K562 (cell line): ENCODE data around the gene KISS1. TPM values are rescaled to one million over a fixed set of nuclear protein-coding genes. Genes with fewer than 3 reads are reported as not detected.

Source experiments
- ATAC-seq: fragments of 200-7000 bp; cut with Tn5 transposase; 3 replicates; pipeline ENCODE4 v1.9.1; 2020; ENCODE audit warnings: moderate library complexity
- BruUV-seq: library from RNA; stranded (reverse); fragments of 400-500 nt; replicated peaks from 2 replicates; lab custom pipeline; 2021; lab: Mats Ljungman, UMichigan
- CTCF ChIA-PET: fragments of 300-600 bp; formaldehyde crosslinking; extraction: SDS; loops from one replicate; lab custom pipeline; 2021; ENCODE audit warnings: low intra/inter-chr PET ratio; lab: Yijun Ruan, JAX
- POLR2A ChIA-PET: fragments of 300-600, 350-650 bp; sonication (Branson Sonifier 250); formaldehyde crosslinking; extraction: SDS; loops from one replicate; lab custom pipeline; 2021; ENCODE audit warnings: antibody characterized with exemption, inconsistent platforms; lab: Yijun Ruan, JAX
- DNase-seq, 4 experiments: peaks; one replicate each; pipeline versions ENCODE4 v3.0.0 to v3.0.0-alpha.2; 2011 to 2018; ENCODE audit warnings: low spot score in 3 of 4, mixed read lengths in 3 of 4; ENCODE audit errors: extremely low read depth in 1 of 4
- FAIRE-seq: peaks from 2 replicates; lab custom pipeline; 2011; peaks lifted over from hg19 to GRCh38; lab: Jason Lieb, UNC
- H2AFZ ChIP-seq: 2 replicates; pipeline ENCODE4 v1.6.0; 2011; ENCODE audit warnings: low read depth, low read length, control low read depth, inconsistent platforms
- H3K27ac ChIP-seq: fragments of 200-600 bp; 3 replicates; pipeline ENCODE4 v1.8.0; 2011; ENCODE audit warnings: low read depth, mild to moderate bottlenecking, control low read depth, inconsistent platforms, low read length, moderate library complexity, mixed read lengths; ENCODE audit errors: extremely low read depth
- H3K27me3 ChIP-seq, 2 experiments: fragments of 300-600 bp in 1 of 2; 2 replicates in 1 of 2; 3 replicates in 1 of 2; pipeline versions ENCODE4 v1.6.0 to v1.8.0; 2011; ENCODE audit warnings: inconsistent platforms in 2 of 2, low read length in 2 of 2, mild to moderate bottlenecking in 1 of 2, mixed read lengths in 1 of 2, moderate library complexity in 1 of 2; ENCODE audit not compliant: control insufficient read depth in 2 of 2, insufficient read depth in 2 of 2
- H3K36me3 ChIP-seq: fragments of 300-600 bp; 3 replicates; pipeline ENCODE4 v1.8.0; 2011; ENCODE audit warnings: mild to moderate bottlenecking, low read length, inconsistent platforms; ENCODE audit not compliant: control insufficient read depth, insufficient read depth
- H3K4me1 ChIP-seq, 2 experiments: fragments of 200-600 bp in 1 of 2; replicated peaks in 1 of 2; 2 replicates in 1 of 2; 3 replicates in 1 of 2; pipeline versions ENCODE4 v1.5.1 to v1.8.0; 2011; ENCODE audit warnings: inconsistent platforms in 2 of 2, low read length in 2 of 2, mild to moderate bottlenecking in 1 of 2, mixed read lengths in 1 of 2, moderate library complexity in 1 of 2; ENCODE audit not compliant: control insufficient read depth in 2 of 2, insufficient read depth in 2 of 2
- H3K4me2 ChIP-seq: 2 replicates; pipeline ENCODE4 v1.6.1; 2011; ENCODE audit warnings: low read length, control low read depth, inconsistent platforms, mixed read lengths; ENCODE audit not compliant: insufficient read depth
- H3K4me3 ChIP-seq: fragments of 200-600 bp; sonication (generic), shearing (Covaris generic); 2 replicates; pipeline ENCODE4 v1.5.1; 2016; ENCODE audit warnings: control low read depth, inconsistent platforms
- H3K79me2 ChIP-seq: fragments of 200-600 bp; 3 replicates; pipeline ENCODE4 v1.8.0; 2011; ENCODE audit warnings: low read length, inconsistent platforms; ENCODE audit not compliant: control insufficient read depth, insufficient read depth
- H3K9ac ChIP-seq, 2 experiments: 2 replicates each; pipeline versions ENCODE4 v1.6.0 to v1.6.1; 2011; ENCODE audit warnings: low read depth in 2 of 2, low read length in 2 of 2, control low read depth in 1 of 2, inconsistent platforms in 1 of 2, mild to moderate bottlenecking in 1 of 2, mixed read lengths in 1 of 2; ENCODE audit not compliant: insufficient read depth in 1 of 2
- H3K9me1 ChIP-seq: one replicate; pipeline ENCODE4 v1.6.0; 2011; ENCODE audit warnings: inconsistent platforms, mild to moderate bottlenecking, low read length, moderate library complexity; ENCODE audit not compliant: control insufficient read depth, insufficient read depth
- H3K9me3 ChIP-seq: replicated peaks from 2 replicates; pipeline ENCODE4 v1.5.1; 2011; ENCODE audit warnings: low read depth, low read length, inconsistent platforms; ENCODE audit not compliant: control insufficient read depth, insufficient read depth
- H4K20me1 ChIP-seq: replicated peaks from 2 replicates; pipeline ENCODE4 v1.6.1; 2011; ENCODE audit warnings: low read length, inconsistent platforms, mixed read lengths; ENCODE audit not compliant: control insufficient read depth, insufficient read depth
- ARID2 ChIP-seq: fragments of 450-650 bp; IDR thresholded peaks from 2 replicates; pipeline ENCODE4 v1.6.1; 2017; ENCODE audit warnings: antibody characterized with exemption, mild to moderate bottlenecking
- HDGF ChIP-seq: fragments of 450-650 bp; IDR thresholded peaks from 2 replicates; pipeline ENCODE4 v1.6.1; 2016
- HNRNPK ChIP-seq: fragments of 200-400 bp; formaldehyde crosslinking; IDR thresholded peaks from one replicate; pipeline ENCODE4 v1.6.1; 2018; ENCODE audit warnings: mild to moderate bottlenecking, low read depth, low read length; ENCODE audit not compliant: poor library complexity, severe bottlenecking
- MYBL2 ChIP-seq, 2 experiments: fragments of 450-650 bp in 1 of 2; sonication (generic) in 1 of 2; formaldehyde crosslinking in 1 of 2; IDR thresholded peaks; 2 replicates each; pipeline versions ENCODE4 v1.6.1 to v1.8.1; 2017 to 2022; ENCODE audit warnings: borderline replicate concordance in 1 of 2, inconsistent platforms in 1 of 2, low read depth in 1 of 2, mild to moderate bottlenecking in 1 of 2, missing genetic modification reagents in 1 of 2, moderate library complexity in 1 of 2
- NR0B1 ChIP-seq: fragments of 450-650 bp; IDR thresholded peaks from one replicate; pipeline ENCODE4 v1.6.1; 2018; ENCODE audit warnings: mild to moderate bottlenecking, moderate library complexity; ENCODE audit not compliant: partially characterized antibody
- PHTF2 ChIP-seq: fragments of 250-450 bp; sonication (Bioruptor Pico); IDR thresholded peaks from 2 replicates; pipeline ENCODE4 v1.5.0; 2021; ENCODE audit warnings: mild to moderate bottlenecking
- ZNF354B ChIP-seq: fragments of 250-450 bp; sonication (Bioruptor Pico); IDR thresholded peaks from 2 replicates; pipeline ENCODE4 v1.4.0; 2020
- ZNF551 ChIP-seq: fragments of 250-450 bp; sonication (Bioruptor Pico); IDR thresholded peaks from 2 replicates; pipeline ENCODE4 v1.5.0; 2021; ENCODE audit warnings: mild to moderate bottlenecking, moderate library complexity
- WGBS: fragments of 100-300 bp; shearing (Covaris generic); methylation state at CpG from one replicate; pipeline ENCODE4 v1.1.6; 2016; ENCODE audit warnings: low coverage, mixed read lengths; ENCODE audit not compliant: insufficient coverage; ENCODE audit errors: missing lambda C conversion rate; 5-methylcytosine and 5-hydroxymethylcytosine counted together
- in situ Hi-C: fragments of 300-500 bp; cut with MboI; formaldehyde crosslinking; loops from 4 replicates; pipeline ENCODE4 v1.15.0; 2018; ENCODE audit warnings: inconsistent platforms, mixed read lengths
- intact Hi-C: fragments of 100-400 bp; cut with micrococcal nuclease; formaldehyde crosslinking; loops from 2 replicates; pipeline ENCODE4 v1.14.2; 2022
- polyA plus RNA-seq, 8 experiments: library from polyadenylated mRNA; depleted of rRNA in 4 of 8; stranded (reverse) in 5 of 8; unstranded in 3 of 8; fragments of >200 nt; fragmentation: Nextera tagmentation in 2 of 8; fragmentation: Illumina TruSeq in 1 of 8; extraction: Ambion mirVana in 2 of 8; extraction: Trizol in 1 of 8; gene quantifications; 2 replicates each; pipeline versions ENCODE4 v1.2.1 to v1.2.3, GENCODE V29; 2011 to 2014; ENCODE audit warnings: inconsistent platforms in 1 of 8, missing spikeins in 1 of 8
- total RNA-seq, 7 experiments: library from RNA; depleted of rRNA in 6 of 7; stranded (reverse); fragments of >200 nt in 6 of 7; fragmentation: Illumina TruSeq in 2 of 7; extraction: Trizol in 2 of 7; gene quantifications; 2 replicates each; pipeline versions ENCODE4 v1.2.1 to v1.2.3, GENCODE V29; 2011 to 2021; ENCODE audit warnings: low replicate concordance in 1 of 7

KISS1 gene
- total and polyA plus RNA-seq, 9 of the 15 experiments (the other 6 are each of a cell fraction or from before 2014, with no cell fraction given): 0.31 TPM; not detected in 8

GRCh38 chr1:204197068-204197467, 777 bp upstream of the KISS1 start:
- WGBS: 4% methylated on average over 5 of the region's 5 CpGs

More at GRCh38 chr1:204197068-204197467, 777 bp upstream of the KISS1 start:
- BruUV-seq: no TSS peak
- Histone ChIP-seq H3K27ac (no peak overlapping the region), H3K9ac (no peak overlapping the region), H3K9me1 (no peaks in the 10 kb centered on the region), H3K27me3 (peaks cover 19 to 73% of the 10 kb centered on the region in 2 experiments; a peak in 4 of 5 replicates), H3K4me1 (no peaks in the 10 kb centered on the region), H3K9me3 (no peaks in the 10 kb centered on the region; the same call in 1 of the 2 replicates), H2AFZ (no peak overlapping the region), H3K79me2 (no peaks in the 10 kb centered on the region), H3K36me3 (no peaks in the 10 kb centered on the region), H3K4me3 (no peak overlapping the region), H3K4me2 (no peak overlapping the region), H4K20me1 (no peaks in the 10 kb centered on the region)
- intact Hi-C loops: no loop called here
- ATAC-seq (no peak), FAIRE-seq (no peak), DNase-seq (no peak)
- ChIA-PET POLR2A (interaction anchor here (0.7 kb wide), 1 partner anchor 17 kb away, joined by 3 read pairs; no protein-coding TSS in a partner anchor), CTCF (no interaction called here)
- in situ Hi-C loops: no loop called here
- TF ChIP-seq ZNF551 (CRISPR knock-in tag) (no peak), ZNF354B (CRISPR knock-in tag) (no peak), PHTF2 (CRISPR knock-in tag) (no peak), NR0B1 (no peak), MYBL2 (IDR thresholded peaks at IDR 0.05; ENCODE audit: low read depth) (no peak), MYBL2 (CRISPR knock-in tag; IDR thresholded peaks at IDR 0.05; ENCODE audit: borderline replicate concordance) (no peak), HNRNPK (no peak), ARID2 (no peak), HDGF (no peak)
